GM12878 (cell line): ENCODE results near the gene ADAMTS2. TPM values are rescaled to one million over a fixed set of nuclear protein-coding genes. Genes with fewer than 3 reads are reported as not detected.

ENCODE experiments used
- ATAC-seq: fragments of 200-7000 bp; cut with Tn5 transposase; 3 replicates; pipeline ENCODE4 v1.9.1; 2020; ENCODE audit warnings: mild to moderate bottlenecking, moderate library complexity
- BruUV-seq: library from RNA; stranded (reverse); fragments of 400-500 nt; replicated peaks from 2 replicates; lab custom pipeline; 2021; lab: Mats Ljungman, UMichigan
- CTCF ChIA-PET: fragments of 300-600 bp; sonication (Branson Sonifier 250); formaldehyde crosslinking; extraction: SDS; loops from one replicate; lab custom pipeline; 2021; ENCODE audit warnings: inconsistent platforms; lab: Yijun Ruan, JAX
- POLR2A ChIA-PET: fragments of 350-600 bp; formaldehyde crosslinking; extraction: SDS; loops from one replicate; lab custom pipeline; 2021; ENCODE audit warnings: inconsistent platforms; lab: Charles Lee
- RAD21 ChIA-PET: fragments of 300-600 bp; sonication (Branson Sonifier 250); formaldehyde crosslinking; loops from one replicate; lab custom pipeline; 2023; ENCODE audit warnings: antibody characterized with exemption; ENCODE audit not compliant: unreplicated experiment; lab: Charles Lee
- SMC1A ChIA-PET: fragments of 300-600 bp; sonication (Branson Sonifier 250); formaldehyde crosslinking; loops from one replicate; lab custom pipeline; 2023; ENCODE audit not compliant: unreplicated experiment, uncharacterized antibody; lab: Charles Lee
- DNase-seq: peaks from one replicate; pipeline ENCODE4 v3.0.0-alpha.2; 2011; ENCODE audit warnings: low read depth, low spot score
- FAIRE-seq: peaks from 3 replicates; lab custom pipeline; 2011; peaks lifted over from hg19 to GRCh38; lab: Jason Lieb, UNC
- H2AFZ ChIP-seq: 2 replicates; pipeline ENCODE4 v1.6.0; 2011; ENCODE audit warnings: low read depth, low read length, control low read depth; ENCODE audit not compliant: control insufficient read depth
- H3K27ac ChIP-seq: 2 replicates; pipeline ENCODE4 v1.5.1; 2011; ENCODE audit warnings: control low read depth; ENCODE audit not compliant: control insufficient read depth, insufficient read depth
- H3K27me3 ChIP-seq, 2 experiments: replicated peaks in 1 of 2; 2 replicates each; pipeline versions ENCODE4 v1.6.0 to v1.6.1; 2011; ENCODE audit warnings: low read length in 1 of 2; ENCODE audit not compliant: control insufficient read depth in 2 of 2, insufficient read depth in 2 of 2
- H3K36me3 ChIP-seq, 2 experiments: 2 replicates each; pipeline ENCODE4 v1.5.1; 2011; ENCODE audit warnings: low read length in 1 of 2; ENCODE audit not compliant: control insufficient read depth in 2 of 2, insufficient read depth in 2 of 2
- H3K4me1 ChIP-seq: 2 replicates; pipeline ENCODE4 v1.6.1; 2011; ENCODE audit warnings: mild to moderate bottlenecking, low read length, moderate library complexity, mixed read lengths; ENCODE audit not compliant: control insufficient read depth, insufficient read depth
- H3K4me2 ChIP-seq: 2 replicates; pipeline ENCODE4 v1.6.0; 2011; ENCODE audit warnings: control low read depth; ENCODE audit not compliant: control insufficient read depth, insufficient read depth
- H3K4me3 ChIP-seq: fragments of 200-600 bp; sonication (generic); 2 replicates; pipeline ENCODE4 v1.5.1; 2016
- H3K79me2 ChIP-seq: 2 replicates; pipeline ENCODE4 v1.6.0; 2011; ENCODE audit warnings: low read length; ENCODE audit not compliant: control insufficient read depth, insufficient read depth
- H3K9ac ChIP-seq: 2 replicates; pipeline ENCODE4 v1.8.0; 2011; ENCODE audit warnings: low read length, control low read depth, mixed read lengths; ENCODE audit not compliant: control insufficient read depth, insufficient read depth
- H3K9me3 ChIP-seq: replicated peaks from 3 replicates; pipeline ENCODE4 v1.5.1; 2011; ENCODE audit warnings: mild to moderate bottlenecking, low read length; ENCODE audit not compliant: control insufficient read depth, insufficient read depth
- H4K20me1 ChIP-seq: 2 replicates; pipeline ENCODE4 v1.6.0; 2011; ENCODE audit not compliant: control insufficient read depth, insufficient read depth
- CREB1 ChIP-seq: IDR thresholded peaks from 2 replicates; pipeline ENCODE4 v1.6.1; 2012; ENCODE audit warnings: low read depth, mild to moderate bottlenecking, inconsistent platforms
- CTCF ChIP-seq, 3 experiments: IDR thresholded peaks in 2 of 3; conservative IDR thresholded peaks in 1 of 3; 2 replicates each; pipeline ENCODE4 v1.5.1; 2011; ENCODE audit warnings: low read depth in 3 of 3, low read length in 3 of 3, mild to moderate bottlenecking in 3 of 3, control low read depth in 2 of 3, moderate library complexity in 2 of 3, inconsistent platforms in 1 of 3, mixed read lengths in 1 of 3; ENCODE audit not compliant: control insufficient read depth in 2 of 3, insufficient read depth in 1 of 3; ENCODE audit errors: extremely low read depth in 1 of 3
- E2F8 ChIP-seq: fragments of 450-650 bp; IDR thresholded peaks from 2 replicates; pipeline ENCODE4 v1.6.1; 2018; ENCODE audit warnings: mild to moderate bottlenecking, low read depth, moderate library complexity; ENCODE audit not compliant: partially characterized antibody
- E4F1 ChIP-seq: fragments of 450-650 bp; IDR thresholded peaks from 2 replicates; pipeline ENCODE4 v1.6.1; 2018; ENCODE audit warnings: borderline replicate concordance, mild to moderate bottlenecking; ENCODE audit not compliant: partially characterized antibody
- HSF1 ChIP-seq: fragments of 150-350 bp; IDR thresholded peaks from 2 replicates; pipeline ENCODE4 v1.6.1; 2014; ENCODE audit warnings: mild to moderate bottlenecking, low read depth, low read length
- PRDM15 ChIP-seq: fragments of 450-650 bp; formaldehyde crosslinking; IDR thresholded peaks from 2 replicates; pipeline ENCODE4 v1.4.0; 2020; ENCODE audit warnings: mild to moderate bottlenecking, moderate library complexity
- TCF7 ChIP-seq: IDR thresholded peaks from 2 replicates; pipeline ENCODE4 v1.6.1; 2014; ENCODE audit warnings: antibody characterized with exemption, borderline replicate concordance
- WRNIP1 ChIP-seq: IDR thresholded peaks from 2 replicates; pipeline ENCODE4 v1.6.1; 2011; ENCODE audit warnings: low read depth, low read length, improper control_type of control experiment, borderline replicate concordance
- ZZZ3 ChIP-seq: IDR thresholded peaks from 2 replicates; pipeline ENCODE4 v1.6.1; 2011; ENCODE audit warnings: low read depth; ENCODE audit not compliant: control insufficient read depth, insufficient read length
- WGBS: methylation state at CpG from one replicate; pipeline ENCODE4 v1.1.6; 2016; ENCODE audit warnings: low lambda C conversion rate; ENCODE audit not compliant: insufficient replicate concordance, insufficient coverage; ENCODE audit errors: missing lambda C conversion rate; 5-methylcytosine and 5-hydroxymethylcytosine counted together
- in situ Hi-C: fragments of 300-500 bp; cut with MboI; formaldehyde crosslinking; loops from 9 replicates; pipeline ENCODE4 v1.14.3; 2018; ENCODE audit warnings: mixed read lengths
- intact Hi-C: fragments of 100-400 bp; cut with micrococcal nuclease; formaldehyde crosslinking; loops from one replicate; pipeline ENCODE4 v1.14.2; 2022; ENCODE audit not compliant: unreplicated experiment
- polyA plus RNA-seq, 11 experiments: library from polyadenylated mRNA; depleted of rRNA in 4 of 11; unstranded in 6 of 11; stranded (reverse) in 5 of 11; fragments of >200 nt; fragmentation: Nextera tagmentation in 4 of 11; fragmentation: Illumina TruSeq in 1 of 11; extraction: Ambion mirVana in 4 of 11; extraction: Trizol in 1 of 11; gene quantifications; 1 replicate in 1 of 11; 2 replicates in 10 of 11; pipeline versions ENCODE4 v1.2.1 to v1.2.3, GENCODE V29; 2011 to 2016; ENCODE audit warnings: inconsistent platforms in 2 of 11, missing spikeins in 2 of 11, low read depth in 1 of 11
- total RNA-seq, 4 experiments: library from RNA; depleted of rRNA in 3 of 4; stranded (reverse); fragments of >200 nt in 3 of 4; fragmentation: Illumina TruSeq in 1 of 4; extraction: Trizol in 1 of 4; gene quantifications; 2 replicates each; pipeline versions ENCODE4 v1.2.1 to v1.2.3, GENCODE V29; 2013 to 2021

ADAMTS2 gene
- total and polyA plus RNA-seq, 10 of the 15 experiments (the other 5 are each of a cell fraction or from before 2014, with no cell fraction given), result 0.03 to 0.05 TPM; not detected in 8

GRCh38 chr5:179206366-179206765, 138.9 kb downstream of the ADAMTS2 start (continued):
- TF ChIP-seq HSF1, result no peak
- TF ChIP-seq CTCF (IDR thresholded peaks at IDR 0.05 in 2 of 3, conservative IDR thresholded peaks at IDR 0.05 in 1 of 3; ENCODE audit: control insufficient read depth in 2 of 3, extremely low read depth in 1 of 3, insufficient read depth in 1 of 3, low read depth in 3 of 3, low read length in 3 of 3), result no peak
- no peak for TF ChIP-seq CREB1
- TF ChIP-seq ZZZ3, result no peak

- Histone ChIP-seq H3K4me2 (no peak overlapping the region), H3K9ac (no peak overlapping the region), H3K27me3 (no peaks in the 10 kb centered on the region), H3K36me3 (no peaks in the 10 kb centered on the region), H3K4me1 (no peaks in the 10 kb centered on the region), H4K20me1 (no peaks in the 10 kb centered on the region), H3K9me3 (no peaks in the 10 kb centered on the region; the same call in 2 of the 3 replicates), H3K27ac (no peak overlapping the region), H3K4me3 (no peak overlapping the region), H2AFZ (no peak overlapping the region), H3K79me2 (no peaks in the 10 kb centered on the region)
- WGBS, result 59% methylated on average over 12 of the region's 12 CpGs
- no peak for DNase-seq
- CTCF ChIA-PET, result no interaction called here
- RAD21 ChIA-PET, result no interaction called here
- FAIRE-seq, result no peak
- SMC1A ChIA-PET, result no interaction called here
- in situ Hi-C loops, result no loop called here
- no peak for ATAC-seq
- POLR2A ChIA-PET, result no interaction called here
- intact Hi-C loops, result no loop called here
- BruUV-seq, result no TSS peak
- TF ChIP-seq PRDM15 (CRISPR knock-in tag) (no peak), WRNIP1 (no peak), TCF7 (no peak), E4F1 (no peak), E2F8 (no peak)
These were observed 140.0 kb downstream of the ADAMTS2 start for GRCh38 chr5:179205277-179205676.
